Mesenteric fat pad (tissue), 1 donor: ENCODE measurements around the gene SLC25A43. TPM values are rescaled to one million over a fixed set of nuclear protein-coding genes. Genes with fewer than 3 reads are reported as not detected.
"Not testable (repeated sequence)": the region's sequence is repeated elsewhere in the genome, so short reads cannot be mapped to it uniquely, and the experiment has no call there.

ENCODE experiments used
- DNase-seq: peaks from one replicate; pipeline ENCODE4 v3.0.0-alpha.2; 2020; ENCODE audit warnings: low spot score
- long read RNA-seq: library from polyadenylated mRNA; unstranded; transcript quantifications from one replicate; pipeline ENCODE4 v2.0.0, GENCODE V29; 2020
- total RNA-seq: library from RNA; stranded (reverse); fragmentation: NEBNext Ultra II Directional; extraction: Animal tissue kit (Norgen Biotek cat#: 25700); gene quantifications from one replicate; pipeline ENCODE4 v1.2.1, GENCODE V29; 2021
- donor health status: DM: yes; HTN: yes; CAD: no.

Gene SLC25A43
- total RNA-seq, result 23.7 TPM
- long read RNA-seq, transcript SLC25A43-201 (5 exons, 2,783 nt), result major isoform, 58 of 89 reads
- long read RNA-seq, partial matches to known transcripts, result 14 of 89 reads
- long read RNA-seq, other reads (novel, unspliced or antisense), result 13 of 89 reads

- no peak for DNase-seq
These were observed at the start of gene SLC25A43 for GRCh38 chrX:119398974-119399771. Gene SLC25A43, plus strand, starts transcription at chrX:119399336. Its CDS starts 68 bp downstream, at chrX:119399404.

- no peak for DNase-seq
These were observed 39.3 kb upstream of the SLC25A43 start for GRCh38 chrX:119359618-119360382.

GRCh38 chrX:119361451-119361850 lies 37.7 kb upstream of the SLC25A43 start:
- not testable (repeated sequence) for DNase-seq

GRCh38 chrX:119362074-119362473 lies 37.1 kb upstream of the SLC25A43 start:
- not testable (repeated sequence) for DNase-seq

- no peak for DNase-seq
These were observed 35.7 kb upstream of the SLC25A43 start for GRCh38 chrX:119363391-119363790.

GRCh38 chrX:119371861-119372260 lies 27.3 kb upstream of the SLC25A43 start:
- DNase-seq, result not testable (repeated sequence)

- DNase-seq, result no peak
These were observed 24.4 kb upstream of the SLC25A43 start for GRCh38 chrX:119374736-119375135.

- DNase-seq, result no peak
These were observed 23.6 kb upstream of the SLC25A43 start for GRCh38 chrX:119375561-119375960.

GRCh38 chrX:119376312-119376711 lies 22.8 kb upstream of the SLC25A43 start:
- no peak for DNase-seq

- no peak for DNase-seq
These were observed 17.7 kb upstream of the SLC25A43 start for GRCh38 chrX:119381349-119381944.

- DNase-seq, result no peak
These were observed 16.5 kb upstream of the SLC25A43 start for GRCh38 chrX:119382606-119383005.

- not testable (repeated sequence) for DNase-seq
These were observed 12.5 kb upstream of the SLC25A43 start for GRCh38 chrX:119386685-119387084.

- not testable (repeated sequence) for DNase-seq
These were observed 11.7 kb upstream of the SLC25A43 start for GRCh38 chrX:119387426-119387825.

GRCh38 chrX:119389214-119389613 lies 9.9 kb upstream of the SLC25A43 start:
- no peak for DNase-seq

- no peak for DNase-seq
These were observed 9.2 kb upstream of the SLC25A43 start for GRCh38 chrX:119389871-119390501.

GRCh38 chrX:119391279-119391678 lies 7.9 kb upstream of the SLC25A43 start:
- DNase-seq, result no peak

GRCh38 chrX:119393144-119393543 lies 6.0 kb upstream of the SLC25A43 start:
- DNase-seq, result no peak

GRCh38 chrX:119398587-119398973 lies 556 bp upstream of the SLC25A43 start:
- no peak for DNase-seq

GRCh38 chrX:119399772-119400101 lies 601 bp downstream of the SLC25A43 start:
- no peak for DNase-seq

GRCh38 chrX:119401569-119401968 lies 2.4 kb downstream of the SLC25A43 start:
- DNase-seq, result no peak

GRCh38 chrX:119402588-119402987 lies 3.5 kb downstream of the SLC25A43 start:
- no peak for DNase-seq
